Measurements from ENCODE around the gene TNRC6C. TPM values are rescaled to one million over a fixed set of nuclear protein-coding genes. Genes with fewer than 3 reads are reported as not detected.

TNRC6C gene
- total and polyA plus RNA-seq, 8 donors = 14.0 to 20.3 (median 16.6) TPM

DNA sequence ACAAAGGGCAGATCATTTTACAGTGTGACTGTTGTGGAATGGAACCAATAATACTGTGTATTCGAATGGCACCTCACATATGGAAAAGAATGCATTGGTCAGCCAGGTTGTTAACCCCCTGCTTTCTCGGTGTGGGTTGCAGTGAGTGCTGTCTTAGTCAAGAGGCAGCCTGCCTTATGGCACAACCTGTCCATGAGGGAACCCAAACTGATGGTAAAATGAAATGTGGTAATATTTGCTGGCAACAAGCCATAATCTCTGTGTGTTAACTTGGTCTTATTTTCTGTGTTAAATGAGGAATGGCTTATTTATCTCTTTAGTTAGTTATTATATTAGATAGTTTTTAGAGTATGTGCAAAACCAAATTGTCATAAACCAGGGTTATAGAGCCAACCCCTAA lies 88.4 kb downstream of the TNRC6C start:
- Histone ChIP-seq H3K4me1 (peaks cover 0 to 2% of the 10 kb centered on the region in 2 donors), H3K27me3 (no peaks in the 10 kb centered on the region), H3K9me3 (no peaks in the 10 kb centered on the region), H3K36me3 (peaks cover 0 to 24% of the 10 kb centered on the region in 2 donors), H3K27ac (no peak overlapping the region), H3K4me3 (no peak overlapping the region)
- DNase-seq (no peak), ATAC-seq (no peak)
- intact Hi-C loops (cut with DNase I) = no loop called here
- TF ChIP-seq CTCF (IDR thresholded peaks at IDR 0.05) = no peak

DNA sequence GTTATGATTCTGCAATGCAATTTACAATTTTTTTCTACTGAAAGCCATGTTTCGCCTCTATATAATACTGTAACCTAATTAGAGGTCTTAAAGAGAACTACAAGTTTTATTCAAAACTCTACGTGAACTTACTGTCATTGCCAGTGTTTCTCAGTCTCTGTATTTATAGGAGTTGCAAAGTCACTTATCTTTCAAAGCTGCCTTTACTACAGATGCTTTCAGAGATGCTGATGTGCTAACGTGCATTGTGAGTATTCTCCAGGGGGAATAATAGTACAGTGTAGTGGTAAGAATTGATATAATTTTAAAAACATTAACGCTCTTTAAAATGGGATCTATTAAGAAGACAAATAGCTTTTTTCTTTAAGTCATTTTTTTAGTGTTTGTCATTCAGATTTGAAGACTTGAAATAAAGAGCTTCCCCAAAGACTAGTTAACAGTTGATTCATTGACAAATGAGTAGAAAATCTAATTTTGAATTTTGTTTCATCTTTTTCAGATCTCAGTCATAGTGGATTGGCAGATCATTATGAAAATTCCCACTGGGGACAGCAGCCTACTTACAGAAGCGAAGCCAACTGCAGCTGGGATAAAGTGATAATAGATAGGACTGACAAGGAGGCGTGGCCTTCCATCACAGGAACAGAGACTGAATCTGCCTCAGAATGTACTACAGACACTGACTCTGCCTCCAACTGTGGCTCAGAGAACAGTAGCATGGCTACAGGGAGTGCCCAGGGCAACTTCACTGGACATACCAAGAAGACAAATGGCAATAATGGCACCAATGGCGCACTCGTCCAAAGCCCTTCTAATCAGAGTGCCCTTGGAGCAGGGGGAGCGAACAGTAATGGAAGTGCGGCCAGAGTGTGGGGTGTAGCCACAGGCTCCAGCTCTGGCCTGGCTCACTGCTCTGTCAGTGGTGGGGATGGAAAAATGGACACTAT lies 90.1 kb downstream of the TNRC6C start:
- intact Hi-C loops (cut with DNase I) = no loop called here
- Histone ChIP-seq H3K27me3 (no peaks in the 10 kb centered on the region), H3K36me3 (peaks cover 0 to 25% of the 10 kb centered on the region in 2 donors), H3K4me1 (no peaks in the 10 kb centered on the region), H3K9me3 (no peaks in the 10 kb centered on the region), H3K4me3 (no peak overlapping the region), H3K27ac (no peak overlapping the region)
- DNase-seq (no peak), ATAC-seq (no peak)
- no peak for TF ChIP-seq CTCF (IDR thresholded peaks at IDR 0.05)

DNA sequence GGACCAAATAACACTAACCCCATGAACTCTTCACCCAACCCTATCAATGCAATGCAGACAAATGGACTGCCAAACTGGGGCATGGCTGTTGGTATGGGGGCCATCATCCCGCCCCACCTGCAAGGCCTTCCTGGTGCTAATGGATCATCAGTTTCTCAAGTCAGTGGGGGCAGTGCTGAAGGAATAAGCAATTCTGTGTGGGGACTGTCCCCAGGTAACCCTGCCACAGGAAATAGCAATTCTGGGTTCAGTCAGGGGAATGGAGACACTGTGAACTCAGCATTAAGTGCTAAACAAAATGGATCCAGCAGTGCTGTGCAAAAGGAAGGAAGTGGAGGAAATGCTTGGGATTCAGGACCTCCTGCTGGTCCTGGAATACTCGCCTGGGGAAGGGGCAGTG lies 91.1 kb downstream of the TNRC6C start:
- H3K27ac ChIP-seq = no peak overlapping the region
- TF ChIP-seq CTCF (IDR thresholded peaks at IDR 0.05) = no peak
- H3K9me3 ChIP-seq = no peaks in the 10 kb centered on the region
- ATAC-seq = no peak
- peaks cover 0 to 25% of the 10 kb centered on the region in 2 donors for H3K36me3 ChIP-seq
- no peak for DNase-seq
- no peaks in the 10 kb centered on the region for H3K4me1 ChIP-seq
- no peak overlapping the region for H3K4me3 ChIP-seq
- intact Hi-C loops (cut with DNase I) = no loop called here
- no peaks in the 10 kb centered on the region for H3K27me3 ChIP-seq

DNA sequence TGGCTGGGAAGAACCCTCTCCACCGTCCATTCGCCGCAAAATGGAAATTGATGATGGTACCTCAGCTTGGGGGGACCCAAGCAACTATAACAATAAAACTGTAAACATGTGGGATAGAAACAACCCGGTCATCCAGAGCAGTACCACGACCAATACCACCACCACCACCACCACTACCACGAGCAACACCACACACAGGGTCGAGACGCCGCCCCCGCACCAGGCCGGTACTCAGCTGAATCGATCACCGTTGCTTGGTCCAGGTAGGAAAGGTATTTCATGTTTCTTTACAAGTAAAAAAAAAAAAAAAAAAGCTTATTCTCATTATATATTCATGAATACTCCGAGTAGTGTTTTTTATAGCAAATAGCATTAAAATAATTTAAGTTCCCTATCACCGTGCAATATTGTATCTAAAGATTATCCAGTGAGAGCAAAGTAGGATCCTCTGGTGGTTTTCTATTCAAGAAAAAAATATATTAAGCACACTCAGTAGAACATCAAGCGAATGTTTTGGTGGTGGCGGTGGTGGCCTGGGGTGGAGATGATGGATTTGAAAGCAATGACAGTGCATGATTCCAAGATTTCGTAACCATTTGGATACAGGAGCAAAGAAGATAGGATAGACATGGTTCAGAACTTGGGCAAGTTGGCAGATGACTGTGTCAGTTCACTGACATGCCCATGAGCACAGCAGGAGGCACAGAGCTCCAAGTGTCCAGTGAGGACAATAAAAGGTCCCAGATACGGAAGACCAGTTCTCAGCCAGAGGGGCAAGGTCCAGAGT lies 92.9 kb downstream of the TNRC6C start:
- no peak overlapping the region for H3K27ac ChIP-seq
- H3K27me3 ChIP-seq = no peaks in the 10 kb centered on the region
- ATAC-seq (no peak), DNase-seq (no peak)
- intact Hi-C loops (cut with DNase I) = no loop called here
- no peaks in the 10 kb centered on the region for H3K4me1 ChIP-seq
- H3K4me3 ChIP-seq = no peak overlapping the region
- no peaks in the 10 kb centered on the region for H3K9me3 ChIP-seq
- H3K36me3 ChIP-seq = peaks cover 0 to 25% of the 10 kb centered on the region in 2 donors
- no peak for TF ChIP-seq CTCF (IDR thresholded peaks at IDR 0.05)
